Right renal cortex interstitium (tissue), 3 donors: Measurements from ENCODE around the gene GPC3. TPM values are rescaled to one million over a fixed set of nuclear protein-coding genes. Genes with fewer than 3 reads are reported as not detected.
A peak's percentile ranks its signal among the peaks of the same experiment; 100 is the strongest.
"Not testable (repeated sequence)": the region's sequence is repeated elsewhere in the genome, so short reads cannot be mapped to it uniquely, and the experiment has no call there.

Source experiments
- DNase-seq, 3 donors: peaks; one replicate each; pipeline ENCODE4 v3.0.0-alpha.2; 2013; ENCODE audit warnings: low read depth in 3 of 3, low spot score in 2 of 3
- polyA plus RNA-seq, 3 donors: library from polyadenylated mRNA; unstranded; fragments of 120-200 nt; gene quantifications; one replicate each; pipeline ENCODE4 v1.2.1, GENCODE V29; 2013; ENCODE audit not compliant: insufficient read length in 3 of 3

Gene GPC3
- polyA plus RNA-seq, 3 donors, result 1,260 to 1,341 (median 1,339) TPM

DNA sequence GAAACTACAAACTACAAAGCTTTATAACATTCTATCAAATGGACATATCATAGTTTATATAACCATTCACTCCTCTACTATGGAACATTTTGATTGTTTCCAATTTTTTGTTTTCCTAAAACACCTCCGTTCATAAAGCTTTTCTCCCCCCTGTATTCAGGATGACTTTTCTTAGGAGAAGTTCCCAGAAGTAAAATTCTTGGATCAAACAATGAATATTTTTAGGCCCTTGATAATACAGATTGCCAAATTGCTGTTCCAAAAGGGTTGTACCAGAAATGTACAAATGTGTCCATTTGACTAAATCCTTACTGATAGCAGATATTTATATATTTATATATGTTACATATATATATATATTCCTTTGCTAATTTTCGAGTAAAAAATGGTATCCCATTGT is 77.8 kb downstream of the GPC3 start:
- no peak for DNase-seq

DNA sequence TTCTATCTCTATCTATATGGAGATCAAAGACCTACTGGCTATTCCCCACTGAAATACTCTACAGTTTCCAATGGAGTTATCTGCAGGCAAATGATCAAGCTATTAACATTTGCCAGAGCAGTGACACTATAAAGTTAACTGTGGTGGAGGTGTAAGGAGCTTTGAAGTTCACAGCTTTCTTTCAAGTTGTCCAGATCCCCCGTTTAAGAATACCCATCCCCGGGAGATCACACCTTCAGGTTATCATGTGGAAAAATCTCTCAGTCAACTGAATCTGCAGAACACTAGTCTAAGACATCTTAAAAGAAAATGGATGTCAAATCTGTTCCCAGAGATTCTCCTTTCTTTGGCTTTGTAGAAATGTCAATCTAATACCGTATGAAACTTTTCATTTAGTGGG is 80.1 kb downstream of the GPC3 start:
- DNase-seq, result no peak

DNA sequence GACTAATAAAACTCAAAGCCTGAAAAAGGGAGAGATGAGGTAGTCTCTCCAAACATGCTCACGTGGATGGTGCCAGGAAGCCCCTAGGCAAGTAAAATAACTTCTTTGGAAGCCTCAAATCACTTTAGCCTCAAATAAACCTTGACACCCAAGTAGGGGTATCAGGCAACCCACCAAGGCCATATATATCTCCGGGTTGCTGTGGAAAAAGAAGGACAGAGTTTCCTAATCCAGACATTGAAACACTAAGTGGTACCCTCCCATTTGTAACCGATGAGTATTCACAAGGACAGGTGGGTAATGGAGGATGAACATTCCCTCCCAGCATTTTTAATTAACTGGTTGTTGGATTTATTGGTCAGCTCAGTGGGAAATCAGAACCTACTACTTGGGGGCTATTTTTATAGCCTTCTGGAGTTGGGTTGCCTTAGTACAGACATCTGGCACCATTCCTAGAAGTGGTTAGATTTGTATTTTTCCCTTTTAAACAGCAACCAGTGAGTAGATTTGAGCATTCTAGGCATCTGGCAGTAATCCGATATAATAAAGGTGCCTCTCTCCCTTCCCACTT is 87.7 kb downstream of the GPC3 start:
- DNase-seq, result peak in 1 of 3 donors; percentile 51

DNA sequence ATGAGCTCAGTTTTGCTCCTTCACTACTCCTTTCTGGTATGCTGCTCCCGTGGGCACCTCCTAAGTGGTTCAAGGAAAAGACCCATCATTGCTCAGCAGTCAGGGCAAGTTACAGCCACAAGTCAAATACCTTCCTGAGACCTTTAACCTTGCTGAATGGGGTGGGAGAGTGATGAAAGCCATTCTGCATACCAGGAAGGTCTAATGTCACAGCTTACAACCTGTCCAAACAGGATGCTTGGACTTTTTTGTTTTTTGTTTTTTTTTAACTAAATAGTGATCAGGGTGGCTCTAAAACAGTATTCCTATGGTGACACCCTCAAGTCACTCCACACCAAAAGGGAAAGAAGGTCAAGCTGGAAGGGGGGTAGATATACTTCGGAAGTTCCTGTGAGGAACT is 93.1 kb downstream of the GPC3 start:
- DNase-seq, result no peak

DNA sequence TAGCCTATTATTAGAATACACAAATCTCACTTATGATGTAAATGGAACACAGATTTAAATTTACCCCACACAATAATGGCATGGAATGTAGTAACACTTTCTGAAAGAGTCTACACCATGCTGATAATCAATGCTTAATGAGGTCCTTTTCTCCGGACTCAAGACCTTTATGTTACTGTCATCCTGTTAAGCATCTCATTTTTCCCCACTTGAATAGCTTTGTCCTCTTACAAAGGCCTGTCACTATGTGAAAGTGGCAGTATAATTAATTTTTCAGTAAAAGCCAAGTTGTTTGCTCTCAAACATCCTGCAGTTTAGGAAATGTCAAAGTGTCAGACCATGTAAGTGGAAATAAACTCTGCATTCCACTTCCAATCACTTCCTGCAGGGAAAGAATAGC is 96.4 kb downstream of the GPC3 start:
- no peak for DNase-seq

DNA sequence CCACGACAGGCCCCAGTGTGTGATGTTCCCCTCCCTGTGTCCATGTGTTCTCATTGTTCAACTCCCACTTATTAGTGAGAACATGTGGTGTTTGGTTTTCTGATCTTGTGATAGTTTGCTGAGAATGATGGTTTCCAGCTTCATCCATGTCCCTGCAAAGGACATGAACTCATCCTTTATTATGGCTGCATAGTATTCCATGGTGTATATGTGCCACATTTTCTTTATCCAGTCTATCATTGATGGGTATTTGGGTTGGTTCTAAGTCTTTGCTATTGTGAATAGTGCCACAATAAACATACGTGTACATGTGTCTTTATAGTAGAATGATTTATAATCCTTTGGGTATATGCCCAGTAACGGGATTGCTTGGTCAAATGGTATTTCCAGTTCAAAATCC is 97.3 kb downstream of the GPC3 start:
- not testable (repeated sequence) for DNase-seq

DNA sequence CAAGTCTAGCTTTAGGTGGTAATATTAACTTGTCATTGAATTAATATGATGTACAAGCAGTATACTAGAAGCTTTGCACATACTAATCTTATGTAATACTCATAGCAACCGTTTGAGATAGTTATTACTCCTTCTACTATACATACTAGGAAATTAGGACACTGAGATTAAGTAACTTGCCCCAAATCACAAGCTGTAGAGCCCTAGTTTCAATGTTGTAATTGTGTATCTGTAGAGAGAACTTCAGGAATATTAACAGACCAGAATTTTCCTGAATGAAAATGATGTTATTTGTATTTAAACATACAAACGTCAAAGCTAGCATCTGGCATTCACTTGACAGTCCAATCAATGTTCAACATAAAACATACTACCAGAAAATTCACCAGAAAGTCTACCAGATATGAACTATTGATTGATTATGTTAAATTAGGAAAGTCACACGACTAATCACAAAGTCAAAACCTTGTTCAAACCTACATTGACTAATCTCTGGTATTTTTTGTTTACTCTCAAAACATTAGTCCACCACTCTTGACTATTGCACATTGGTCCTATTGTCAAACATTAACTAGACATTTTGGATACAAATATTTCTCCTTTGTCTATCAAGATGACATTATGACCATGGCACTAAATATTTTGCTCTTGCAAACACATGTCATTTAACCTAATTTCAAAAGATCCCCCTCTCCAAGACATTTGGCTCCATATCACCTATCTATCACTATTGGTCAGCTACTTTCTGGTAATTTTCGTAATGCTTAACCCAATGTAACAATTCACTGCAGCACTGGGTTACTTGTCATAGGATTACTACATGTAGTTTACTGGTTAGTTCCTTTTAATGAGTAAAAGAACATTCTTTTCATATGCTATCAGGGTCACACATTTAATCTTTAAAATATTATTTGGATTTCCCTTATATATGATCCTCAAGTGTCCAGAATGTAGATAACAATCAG is 100.7 kb downstream of the GPC3 start:
- DNase-seq, result no peak

DNA sequence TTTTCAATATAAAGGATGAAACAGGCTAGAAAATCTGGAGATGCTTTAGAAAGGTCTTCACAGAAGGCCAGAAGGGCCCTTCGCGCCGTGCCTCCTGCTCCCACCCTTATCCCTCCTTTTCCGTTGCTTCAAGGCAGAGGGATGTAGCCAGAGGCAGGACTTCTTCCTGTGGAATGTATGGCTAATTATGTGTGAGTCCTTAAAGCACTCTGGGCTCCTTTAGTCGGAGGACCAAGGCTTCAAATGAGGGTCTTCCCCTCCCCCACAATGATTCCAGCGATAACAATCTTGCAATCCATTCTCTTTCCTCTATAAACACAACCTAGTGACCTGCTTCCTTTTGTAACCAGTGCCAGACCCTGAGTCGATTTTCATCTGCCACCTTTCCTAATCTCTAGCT is 103.5 kb downstream of the GPC3 start:
- no peak for DNase-seq

DNA sequence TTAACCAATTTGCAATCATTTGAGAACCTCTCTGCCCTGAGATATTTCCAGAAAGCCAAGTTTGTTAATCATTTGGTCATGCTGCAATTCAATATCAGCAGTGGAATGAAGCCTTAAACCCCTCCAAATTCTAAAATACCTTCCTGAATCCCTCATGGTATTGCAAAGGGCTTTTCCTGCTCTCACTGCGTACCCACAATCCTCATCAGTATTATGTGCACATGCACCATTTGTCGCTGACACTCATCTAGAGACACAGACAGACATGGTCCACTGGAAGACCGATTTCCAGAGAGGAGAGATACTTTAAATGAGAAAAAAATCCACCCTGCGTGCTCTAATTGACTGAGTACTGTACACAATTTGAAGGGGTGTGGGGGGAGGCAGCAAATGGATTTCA is 104.4 kb downstream of the GPC3 start:
- no peak for DNase-seq

DNA sequence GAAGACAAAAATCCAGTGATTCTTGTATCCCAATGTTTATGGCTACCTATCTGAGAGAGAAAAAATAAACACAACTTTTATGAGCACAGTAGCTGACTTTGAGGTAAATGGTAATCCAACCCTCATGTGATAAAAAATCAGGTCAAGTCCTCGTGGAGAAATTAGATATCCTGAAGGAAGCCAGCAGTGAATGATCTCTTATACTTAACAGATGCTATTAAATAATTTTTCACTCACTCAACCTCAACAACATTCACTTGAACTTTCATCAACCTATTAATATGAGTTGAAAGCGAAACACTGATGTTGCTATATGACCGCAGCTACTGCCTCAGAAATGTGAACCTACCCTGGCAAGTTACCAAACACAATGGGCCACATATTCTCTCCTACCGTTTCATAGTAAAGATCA is 105.4 kb downstream of the GPC3 start:
- DNase-seq, result no peak

DNA sequence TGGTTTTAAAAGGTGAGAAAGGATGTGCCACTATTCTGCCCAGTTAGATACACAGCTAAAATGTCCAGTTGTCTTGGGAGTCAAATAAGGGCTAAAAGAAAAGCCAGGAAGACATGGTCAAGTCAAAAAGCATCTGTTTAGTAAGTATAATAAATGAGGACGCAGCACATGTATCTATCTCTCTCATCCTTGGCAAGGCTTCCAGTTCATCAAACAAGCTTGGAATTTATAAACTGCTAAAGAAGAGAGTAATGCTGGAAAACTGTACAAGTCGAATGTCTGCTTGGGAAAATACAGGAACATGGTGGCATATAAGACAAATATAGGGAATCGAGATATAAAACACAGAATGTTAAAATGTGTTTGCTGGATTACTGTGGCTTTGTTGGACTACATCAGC is 106.7 kb downstream of the GPC3 start:
- DNase-seq, result no peak

DNA sequence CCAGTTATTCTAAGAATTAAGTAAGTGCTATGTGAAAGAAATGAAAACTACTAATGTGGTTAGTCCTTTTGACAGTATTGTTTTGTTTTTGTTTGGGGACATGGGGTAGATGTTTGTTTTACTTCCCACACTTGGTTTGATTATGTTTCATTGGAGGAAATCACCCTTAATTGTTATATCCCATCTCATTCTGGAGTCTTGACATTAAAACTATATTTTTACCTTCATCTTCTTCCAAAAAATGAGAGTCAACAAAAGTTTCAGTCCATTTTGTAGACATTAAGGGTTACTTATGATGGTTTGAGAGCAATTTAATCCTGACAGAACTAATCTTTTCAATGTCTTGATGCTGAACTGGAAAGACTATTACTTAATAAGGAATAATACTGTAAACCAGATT is 108.7 kb downstream of the GPC3 start:
- no peak for DNase-seq

DNA sequence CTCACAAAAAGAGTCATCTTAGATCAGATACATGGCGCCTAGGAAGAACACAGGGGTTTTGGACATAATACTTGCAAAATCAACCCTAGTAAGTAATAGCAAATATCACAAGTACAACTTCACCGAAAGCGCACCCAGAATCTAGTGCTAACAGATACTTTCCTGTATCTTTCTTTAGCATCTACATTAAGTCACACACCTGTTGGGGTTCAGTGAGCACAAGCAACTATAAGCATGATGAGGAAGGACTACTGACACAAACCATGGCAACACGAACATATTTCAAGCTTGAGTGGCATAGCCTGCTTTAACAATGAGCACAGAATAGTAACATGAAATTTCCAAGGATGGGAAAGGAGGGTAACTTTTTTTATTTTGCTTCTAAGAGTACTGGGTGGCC is 116.1 kb downstream of the GPC3 start:
- DNase-seq, result no peak

DNA sequence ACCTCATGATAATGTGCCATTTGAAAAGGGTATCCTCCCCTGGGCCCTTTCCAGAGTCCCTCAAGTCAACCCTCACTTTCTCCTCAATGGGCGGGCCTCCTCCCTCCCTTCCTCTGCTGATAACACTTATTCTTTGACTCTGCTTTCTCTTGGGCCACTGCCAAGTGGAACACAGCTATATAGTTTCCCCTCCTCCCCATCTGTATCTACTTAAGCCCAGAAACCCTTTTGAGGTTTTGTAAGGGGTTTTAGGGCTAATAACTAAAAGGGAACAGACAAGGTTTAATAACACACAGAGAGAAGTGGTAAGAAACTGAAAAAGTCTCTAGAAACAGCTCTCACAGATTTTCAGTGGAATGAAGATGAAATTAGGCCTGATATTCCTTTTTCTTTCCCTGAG is 116.7 kb downstream of the GPC3 start:
- no peak for DNase-seq

DNA sequence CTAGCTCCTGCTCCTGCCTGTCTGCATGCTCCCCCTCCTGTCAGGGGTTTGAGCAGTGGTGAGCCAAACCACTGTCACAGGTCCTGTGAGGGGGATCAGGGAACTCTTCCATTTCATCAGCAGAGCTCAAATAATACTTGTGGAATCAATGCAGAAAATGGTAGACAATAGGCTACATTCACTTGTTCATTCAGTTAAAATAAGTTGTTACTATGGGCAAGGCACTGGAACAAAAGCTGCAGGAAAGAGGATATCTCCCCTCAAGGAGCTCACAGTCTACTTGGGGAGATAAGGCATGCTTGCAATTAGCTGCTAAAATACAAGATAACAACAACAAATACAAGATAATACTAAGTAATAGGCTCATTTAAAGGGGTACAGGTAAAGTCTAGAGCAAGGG is 117.1 kb downstream of the GPC3 start:
- DNase-seq, result no peak

DNA sequence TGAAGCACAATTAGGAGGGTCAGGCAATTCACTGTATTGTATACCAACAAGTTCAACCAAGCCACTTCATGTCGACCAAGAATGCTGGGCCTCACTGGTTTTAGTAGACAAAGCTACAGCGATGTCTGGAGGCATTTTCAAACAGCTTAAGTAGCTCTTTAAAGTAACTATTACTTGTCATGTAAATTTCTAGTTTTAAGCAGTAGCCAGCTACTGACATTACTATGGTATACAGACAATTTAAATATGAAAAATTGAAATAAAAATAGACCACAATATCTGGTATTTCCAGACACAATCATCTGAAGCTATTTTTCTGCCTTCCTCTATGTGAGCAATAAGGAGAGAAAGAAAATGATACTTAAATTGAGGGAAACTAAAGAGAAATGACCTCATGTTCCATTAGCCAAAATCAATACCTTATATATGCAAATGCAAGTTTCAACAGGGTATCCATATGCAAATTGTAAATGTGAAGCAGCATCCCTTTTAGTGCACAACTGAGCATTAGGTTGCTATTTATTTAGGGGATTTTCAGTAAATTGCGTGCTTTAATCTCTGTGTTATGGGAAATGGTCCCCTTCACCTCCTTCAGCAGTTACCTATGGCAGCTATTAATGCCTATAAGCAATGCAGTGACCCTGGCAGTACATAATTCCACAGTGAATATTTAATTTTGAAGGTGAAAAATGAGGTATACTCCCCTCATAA is 119.5 kb downstream of the GPC3 start:
- no peak for DNase-seq

DNA sequence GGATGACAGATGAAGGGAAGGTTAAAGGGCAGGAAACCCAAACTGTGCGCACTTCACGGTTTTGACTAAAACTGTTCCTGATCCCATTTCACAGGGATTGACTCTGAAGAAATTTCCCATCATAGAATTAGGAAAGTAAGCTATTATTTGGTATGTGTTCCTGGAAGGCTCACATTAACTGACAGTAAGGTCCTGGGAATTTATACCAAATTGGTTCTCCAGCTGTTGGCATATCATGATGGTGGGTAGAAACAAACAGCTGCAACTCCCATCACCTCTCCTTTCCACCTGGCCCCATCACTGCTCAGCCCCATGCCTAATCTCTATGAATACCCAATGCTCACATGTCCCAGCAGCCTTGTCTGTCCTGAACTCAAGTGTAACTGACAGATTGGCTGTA is 121.2 kb downstream of the GPC3 start:
- no peak for DNase-seq

DNA sequence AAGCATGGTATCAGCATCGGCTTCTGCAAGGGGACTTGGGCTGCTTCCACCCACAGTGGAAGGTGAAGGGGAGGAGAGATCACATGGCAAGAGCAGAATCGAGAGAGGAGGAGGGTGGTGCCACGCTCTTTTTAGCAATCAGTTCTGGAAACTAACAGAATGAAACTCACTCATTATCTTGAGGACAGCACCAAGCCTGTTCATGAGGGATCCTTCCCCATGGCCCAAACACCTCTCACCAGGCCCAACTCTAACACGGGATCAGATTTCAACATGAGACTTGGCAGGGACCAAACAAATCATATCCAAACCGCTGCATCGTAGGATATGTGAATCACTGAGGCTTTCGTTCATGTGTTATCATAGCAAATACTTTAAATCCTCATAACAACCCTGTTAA is 125.5 kb downstream of the GPC3 start:
- DNase-seq, result no peak

DNA sequence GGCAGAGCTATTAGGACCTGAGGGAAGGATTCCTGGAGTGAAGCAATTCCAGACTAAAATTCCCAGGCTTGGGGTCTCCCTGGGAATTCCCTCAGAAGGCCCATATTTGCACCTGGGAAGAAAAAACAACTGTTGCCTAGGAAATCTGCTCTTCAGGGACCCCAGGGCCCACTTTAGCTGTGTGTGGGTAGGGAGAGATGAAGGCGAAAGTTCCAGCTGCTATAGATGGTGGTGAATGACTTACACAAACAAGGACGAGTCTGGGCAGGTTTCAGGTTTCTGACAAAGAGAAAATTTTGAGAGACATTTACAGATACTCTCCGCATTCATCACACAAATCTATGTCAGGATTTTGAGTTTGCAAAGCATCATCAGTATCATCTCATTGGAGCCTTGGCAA is 126.1 kb downstream of the GPC3 start:
- DNase-seq, result no peak

DNA sequence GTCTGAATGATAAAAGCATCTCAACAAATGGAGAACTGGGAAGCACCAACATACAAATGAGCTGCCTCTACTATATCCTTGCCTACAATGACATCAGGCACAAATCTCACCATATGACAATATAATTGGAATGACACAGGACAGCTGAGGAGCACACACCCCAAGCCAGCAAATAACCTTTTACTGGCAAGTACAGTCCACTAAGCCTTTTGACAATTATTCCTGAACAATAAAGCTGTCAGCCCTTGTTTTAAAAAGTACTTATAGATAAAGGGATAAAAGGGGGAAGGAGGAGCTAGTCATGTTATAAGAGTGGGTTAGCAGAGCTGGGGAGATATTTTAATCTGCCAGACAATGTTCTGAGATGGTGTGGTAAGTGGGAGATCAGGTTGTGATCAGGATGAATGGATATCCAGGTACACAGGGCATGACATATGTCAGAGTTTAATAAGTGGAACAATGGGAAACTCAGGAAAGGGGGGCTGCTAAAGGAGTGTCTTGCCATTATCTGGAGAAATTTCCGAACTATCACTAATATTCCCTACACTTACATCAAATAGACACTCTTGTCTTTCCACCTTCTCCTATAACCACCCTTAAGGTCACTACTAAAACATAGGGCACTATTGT is 127.6 kb downstream of the GPC3 start:
- no peak for DNase-seq

DNA sequence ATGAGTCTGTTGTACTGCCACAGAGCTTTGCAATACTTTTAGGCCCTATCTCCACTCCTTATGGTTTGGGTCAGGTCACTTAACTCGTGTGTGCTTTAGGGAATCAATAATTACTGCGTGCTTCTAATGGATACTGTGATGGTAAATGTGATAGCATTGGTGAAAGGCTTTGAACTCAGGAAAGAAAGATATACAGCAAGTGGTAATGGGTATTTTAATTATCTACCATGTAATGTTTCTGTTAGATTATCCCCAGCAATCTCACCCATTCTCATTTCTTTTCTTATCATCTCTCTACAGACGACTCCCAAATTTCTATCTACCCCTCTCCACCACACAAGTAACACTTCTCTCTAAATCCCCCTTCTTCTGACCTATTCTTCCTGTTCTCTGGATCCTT is 128.6 kb downstream of the GPC3 start:
- DNase-seq, result no peak
